A549 treated with AZD9567 at 1 μM for 4 hours (cell line): Measurements from ENCODE around the gene TP53TG3F. TPM values are rescaled to one million over a fixed set of nuclear protein-coding genes. Genes with fewer than 3 reads are reported as not detected.

Experiments
- total RNA-seq: library from RNA; stranded (reverse); fragments of 200-300 nt; extraction: Qiagen RNA extraction; gene quantifications from 5 replicates; pipeline ENCODE4 v1.2.3, GENCODE V29; 2022; ENCODE audit not compliant: insufficient read depth

TP53TG3F gene
- 0.08 to 0.24 TPM (median 0.13 TPM) in 3 of 5 replicates, not detected in the others for total RNA-seq

GRCh38 chr16:33459312-33459711 is at the start of gene TP53TG3F:
TSS of gene TP53TG3F (plus strand) at chr16:33459612. CDS start at chr16:33459680, 68 bp downstream.

Other genes with a start within 250 kb of the TP53TG3F start
- gene TP53TG3E, start 155.3 kb upstream of the TP53TG3F start, total RNA-seq, result not detected in 5 replicates
- gene TP53TG3B, start 98.8 kb upstream of the TP53TG3F start, total RNA-seq, result 0.25 to 0.31 TPM in 2 of 5 replicates, not detected in the others